ENCODE data around the gene OSBPL10. TPM values are rescaled to one million over a fixed set of nuclear protein-coding genes. Genes with fewer than 3 reads are reported as not detected.

Gene OSBPL10
- total RNA-seq, 1 donor: 29.0 TPM

- H3K4me1 ChIP-seq (ENCODE audit: insufficient read depth, low read length): no peaks in the 10 kb centered on the region
- no peaks in the 10 kb centered on the region for H3K79me2 ChIP-seq (ENCODE audit: insufficient read depth, low read length)
Observed at GRCh38 chr3:31620656-31621055, 360.4 kb downstream of the OSBPL10 start.

GRCh38 chr3:31616711-31617110 lies 364.4 kb downstream of the OSBPL10 start:
- Histone ChIP-seq H3K4me3 (ENCODE audit: insufficient read depth, low read length) (no peak overlapping the region), H3K9me3 (ENCODE audit: low read depth, low read length) (no peaks in the 10 kb centered on the region), H2AFZ (ENCODE audit: low read length) (no peak overlapping the region), H3K79me2 (ENCODE audit: insufficient read depth, low read length) (peaks cover 2% of the 10 kb centered on the region), H3K27me3 (ENCODE audit: insufficient read depth, low read length) (no peaks in the 10 kb centered on the region), H3K4me2 (ENCODE audit: insufficient read depth, low read length) (no peak overlapping the region), H4K20me1 (ENCODE audit: insufficient read depth, low read length) (no peaks in the 10 kb centered on the region), H3K27ac (ENCODE audit: low read depth, low read length) (no peak overlapping the region), H3K4me1 (ENCODE audit: insufficient read depth, low read length) (no peaks in the 10 kb centered on the region), H3K36me3 (ENCODE audit: insufficient read depth, low read length) (peaks cover 9% of the 10 kb centered on the region)
- no peak for DNase-seq (ENCODE audit: insufficient read length, low spot score, missing footprints)
- TF ChIP-seq CTCF (IDR thresholded peaks at IDR 0.05; ENCODE audit: extremely low read depth, low read depth, low read length): no peak

More at GRCh38 chr3:31620656-31621055, 360.4 kb downstream of the OSBPL10 start:
- DNase-seq (ENCODE audit: insufficient read length, low spot score, missing footprints): no peak
- H3K36me3 ChIP-seq (ENCODE audit: insufficient read depth, low read length): peaks cover 17% of the 10 kb centered on the region
- no peak overlapping the region for H3K4me2 ChIP-seq (ENCODE audit: insufficient read depth, low read length)
- no peaks in the 10 kb centered on the region for H3K9me3 ChIP-seq (ENCODE audit: low read depth, low read length)
- H3K4me3 ChIP-seq (ENCODE audit: insufficient read depth, low read length): no peak overlapping the region
- no peak overlapping the region for H3K27ac ChIP-seq (ENCODE audit: low read depth, low read length)
- no peaks in the 10 kb centered on the region for H4K20me1 ChIP-seq (ENCODE audit: insufficient read depth, low read length)
- H2AFZ ChIP-seq (ENCODE audit: low read length): no peak overlapping the region
- no peak for TF ChIP-seq CTCF (IDR thresholded peaks at IDR 0.05; ENCODE audit: extremely low read depth, low read depth, low read length)
- H3K27me3 ChIP-seq (ENCODE audit: insufficient read depth, low read length): no peaks in the 10 kb centered on the region

GRCh38 chr3:31615071-31615875 lies 365.8 kb downstream of the OSBPL10 start:
- Histone ChIP-seq H3K27me3 (ENCODE audit: insufficient read depth, low read length) (no peaks in the 10 kb centered on the region), H3K4me2 (ENCODE audit: insufficient read depth, low read length) (no peak overlapping the region), H3K79me2 (ENCODE audit: insufficient read depth, low read length) (peaks cover 2% of the 10 kb centered on the region), H3K4me1 (ENCODE audit: insufficient read depth, low read length) (no peaks in the 10 kb centered on the region), H4K20me1 (ENCODE audit: insufficient read depth, low read length) (peaks cover 3% of the 10 kb centered on the region), H3K4me3 (ENCODE audit: insufficient read depth, low read length) (no peak overlapping the region), H2AFZ (ENCODE audit: low read length) (no peak overlapping the region), H3K9me3 (ENCODE audit: low read depth, low read length) (no peaks in the 10 kb centered on the region), H3K36me3 (ENCODE audit: insufficient read depth, low read length) (peaks cover 3% of the 10 kb centered on the region), H3K27ac (ENCODE audit: low read depth, low read length) (no peak overlapping the region)
- DNase-seq (ENCODE audit: insufficient read length, low spot score, missing footprints): no peak
- TF ChIP-seq CTCF (IDR thresholded peaks at IDR 0.05; ENCODE audit: extremely low read depth, low read depth, low read length): no peak

- H3K4me1 ChIP-seq (ENCODE audit: insufficient read depth, low read length): no peaks in the 10 kb centered on the region
Observed at GRCh38 chr3:31614162-31614921, 366.7 kb downstream of the OSBPL10 start.

More at GRCh38 chr3:31614162-31614921, 366.7 kb downstream of the OSBPL10 start:
- no peaks in the 10 kb centered on the region for H3K36me3 ChIP-seq (ENCODE audit: insufficient read depth, low read length)
- peaks cover 2% of the 10 kb centered on the region for H3K79me2 ChIP-seq (ENCODE audit: insufficient read depth, low read length)
- no peaks in the 10 kb centered on the region for H3K9me3 ChIP-seq (ENCODE audit: low read depth, low read length)
- no peak overlapping the region for H2AFZ ChIP-seq (ENCODE audit: low read length)
- no peaks in the 10 kb centered on the region for H3K27me3 ChIP-seq (ENCODE audit: insufficient read depth, low read length)
- no peak for DNase-seq (ENCODE audit: insufficient read length, low spot score, missing footprints)
- no peak overlapping the region for H3K4me2 ChIP-seq (ENCODE audit: insufficient read depth, low read length)
- H3K4me3 ChIP-seq (ENCODE audit: insufficient read depth, low read length): no peak overlapping the region
- H3K27ac ChIP-seq (ENCODE audit: low read depth, low read length): no peak overlapping the region
- TF ChIP-seq CTCF (IDR thresholded peaks at IDR 0.05; ENCODE audit: extremely low read depth, low read depth, low read length): no peak
- H4K20me1 ChIP-seq (ENCODE audit: insufficient read depth, low read length): peaks cover 5% of the 10 kb centered on the region
